Natural killer cell (primary cell): ENCODE data around the gene CPSF4L. TPM values are rescaled to one million over a fixed set of nuclear protein-coding genes. Genes with fewer than 3 reads are reported as not detected.

ENCODE experiments used
- ATAC-seq, 3 donors: fragments of 150-1000 bp in 2 of 3; fragments of 200-7000 bp in 1 of 3; cut with Tn5 transposase; 1 replicate in 1 of 3; 2 replicates in 2 of 3; pipeline ENCODE4 v1.10.0; 2021; ENCODE audit warnings: mild to moderate bottlenecking in 2 of 3, moderate library complexity in 2 of 3
- DNase-seq, 2 donors: peaks; one replicate each; pipeline versions ENCODE4 v3.0.0 to v3.0.0-alpha.2; 2013 to 2021; ENCODE audit warnings: mixed read lengths in 1 of 2
- H3K27ac ChIP-seq: one replicate; pipeline ENCODE4 v1.5.1; 2013; ENCODE audit warnings: mild to moderate bottlenecking, low read length
- H3K27me3 ChIP-seq: one replicate; pipeline ENCODE4 v1.6.1; 2013; ENCODE audit warnings: low read length; ENCODE audit not compliant: control insufficient read depth, insufficient read depth
- H3K36me3 ChIP-seq: one replicate; pipeline ENCODE4 v1.6.1; 2013; ENCODE audit warnings: low read length; ENCODE audit not compliant: control insufficient read depth, insufficient read depth
- H3K4me1 ChIP-seq: one replicate; pipeline ENCODE4 v1.6.1; 2013; ENCODE audit warnings: low read length; ENCODE audit not compliant: control insufficient read depth, insufficient read depth
- H3K4me3 ChIP-seq: one replicate; pipeline ENCODE4 v1.5.1; 2013; ENCODE audit warnings: low read length
- H3K9me3 ChIP-seq: one replicate; pipeline ENCODE4 v1.6.1; 2013; ENCODE audit warnings: low read length; ENCODE audit not compliant: control insufficient read depth, insufficient read depth
- H3K27ac Mint-ChIP-seq, 2 donors: one replicate each; pipeline ENCODE4 v1.8.0; 2022; ENCODE audit warnings: mild to moderate bottlenecking in 2 of 2, mixed read lengths in 2 of 2, moderate library complexity in 1 of 2
- H3K27me3 Mint-ChIP-seq, 2 donors: one replicate each; pipeline ENCODE4 v1.8.0; 2022; ENCODE audit warnings: low read depth in 2 of 2, mixed read lengths in 2 of 2
- H3K36me3 Mint-ChIP-seq: one replicate; pipeline ENCODE4 v1.8.0; 2022; ENCODE audit warnings: mixed read lengths
- H3K4me1 Mint-ChIP-seq, 2 donors: one replicate each; pipeline ENCODE4 v1.8.0; 2022; ENCODE audit warnings: mixed read lengths in 2 of 2
- H3K4me3 Mint-ChIP-seq: one replicate; pipeline ENCODE4 v1.8.0; 2022; ENCODE audit warnings: mild to moderate bottlenecking, moderate library complexity, mixed read lengths
- H3K9me3 Mint-ChIP-seq, 2 donors: one replicate each; pipeline ENCODE4 v1.8.0; 2022; ENCODE audit warnings: mixed read lengths in 2 of 2
- WGBS: methylation state at CpG from one replicate; pipeline ENCODE4 v1.1.7; 2013; ENCODE audit warnings: missing lambda C conversion rate; ENCODE audit not compliant: insufficient coverage; 5-methylcytosine and 5-hydroxymethylcytosine counted together
- intact Hi-C: fragments of 100-400 bp; cut with micrococcal nuclease; formaldehyde crosslinking; loops from one replicate; pipeline ENCODE4 v1.14.2; 2022
- total RNA-seq, 4 donors: library from RNA; stranded (reverse); fragments of 120-200 nt in 1 of 4; gene quantifications; one replicate each; pipeline versions ENCODE4 v1.2.3 to v1.2.4, GENCODE V29; 2013 to 2022
- TF ChIP-seq, protein P1 (sequence below): fragments of 200-600 bp; IDR thresholded peaks from one replicate; pipeline ENCODE4 v1.8.0; 2022; ENCODE audit warnings: antibody characterized with exemption

The CPSF4L gene
- total RNA-seq, 3 donors from 2014 or later (not counting 1 experiment from before 2014, with no cell fraction given): not detected

DNA sequence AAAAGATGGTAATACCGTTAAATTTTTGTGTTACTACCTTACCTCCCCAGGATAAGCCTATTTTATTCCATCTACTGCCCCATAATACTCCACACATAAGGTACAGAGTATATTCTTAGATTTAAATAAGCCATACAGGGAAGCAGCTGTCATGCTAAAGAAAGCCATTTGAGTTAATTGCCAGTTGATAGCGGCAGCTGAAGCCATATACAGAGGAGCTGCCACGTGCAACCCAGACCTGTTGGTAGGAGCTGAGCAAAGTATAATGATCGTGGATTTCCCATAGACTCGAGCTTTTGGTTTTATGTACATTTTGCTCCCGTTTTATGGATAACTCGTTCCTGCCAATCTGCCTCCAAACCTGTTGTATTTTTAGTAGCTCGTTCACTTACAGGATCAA, 12.0 kb downstream of the CPSF4L start:
- Histone ChIP-seq H3K36me3 (peaks cover 9% of the 10 kb centered on the region), H3K9me3 (no peaks in the 10 kb centered on the region), H3K4me3 (no peak overlapping the region), H3K4me1 (no peaks in the 10 kb centered on the region), H3K27ac (no peak overlapping the region), H3K27me3 (no peaks in the 10 kb centered on the region)
- TF ChIP-seq, protein P1, sequence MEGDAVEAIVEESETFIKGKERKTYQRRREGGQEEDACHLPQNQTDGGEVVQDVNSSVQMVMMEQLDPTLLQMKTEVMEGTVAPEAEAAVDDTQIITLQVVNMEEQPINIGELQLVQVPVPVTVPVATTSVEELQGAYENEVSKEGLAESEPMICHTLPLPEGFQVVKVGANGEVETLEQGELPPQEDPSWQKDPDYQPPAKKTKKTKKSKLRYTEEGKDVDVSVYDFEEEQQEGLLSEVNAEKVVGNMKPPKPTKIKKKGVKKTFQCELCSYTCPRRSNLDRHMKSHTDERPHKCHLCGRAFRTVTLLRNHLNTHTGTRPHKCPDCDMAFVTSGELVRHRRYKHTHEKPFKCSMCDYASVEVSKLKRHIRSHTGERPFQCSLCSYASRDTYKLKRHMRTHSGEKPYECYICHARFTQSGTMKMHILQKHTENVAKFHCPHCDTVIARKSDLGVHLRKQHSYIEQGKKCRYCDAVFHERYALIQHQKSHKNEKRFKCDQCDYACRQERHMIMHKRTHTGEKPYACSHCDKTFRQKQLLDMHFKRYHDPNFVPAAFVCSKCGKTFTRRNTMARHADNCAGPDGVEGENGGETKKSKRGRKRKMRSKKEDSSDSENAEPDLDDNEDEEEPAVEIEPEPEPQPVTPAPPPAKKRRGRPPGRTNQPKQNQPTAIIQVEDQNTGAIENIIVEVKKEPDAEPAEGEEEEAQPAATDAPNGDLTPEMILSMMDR: no peak
- Mint-ChIP-seq H3K27me3 (no peaks in the 10 kb centered on the region), H3K4me3 (no peak overlapping the region), H3K27ac (no peak overlapping the region), H3K36me3 (no peaks in the 10 kb centered on the region), H3K9me3 (no peaks in the 10 kb centered on the region), H3K4me1 (no peaks in the 10 kb centered on the region)
- intact Hi-C loops: no loop called here
- DNase-seq (no peak), ATAC-seq (no peak)
- WGBS: 96% methylated on average over 8 of the region's 8 CpGs

DNA sequence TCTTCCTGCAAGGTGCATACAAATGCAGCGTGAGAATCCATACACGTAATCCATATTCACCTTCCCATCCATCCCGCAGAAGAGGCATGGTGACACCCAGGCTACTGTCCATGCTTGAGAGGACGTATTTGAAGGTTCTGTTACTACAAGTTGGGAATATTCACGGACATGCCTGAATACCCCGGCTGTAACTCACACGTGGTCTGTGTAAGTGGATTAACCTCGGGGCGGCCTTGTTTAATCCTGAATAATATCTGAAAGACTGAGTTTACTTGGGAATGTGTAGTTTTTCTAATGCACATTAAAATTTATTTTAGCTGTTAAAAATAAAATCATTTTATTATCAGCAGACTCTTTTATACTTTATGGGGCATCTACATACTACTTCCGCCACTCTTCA, 13.1 kb downstream of the CPSF4L start:
- Histone ChIP-seq H3K27me3 (no peaks in the 10 kb centered on the region), H3K4me3 (no peak overlapping the region), H3K4me1 (no peaks in the 10 kb centered on the region), H3K9me3 (no peaks in the 10 kb centered on the region), H3K27ac (no peak overlapping the region), H3K36me3 (peaks cover 9% of the 10 kb centered on the region)
- H3K36me3 Mint-ChIP-seq: no peaks in the 10 kb centered on the region
- H3K4me3 Mint-ChIP-seq: no peak overlapping the region
- H3K27ac Mint-ChIP-seq: no peak overlapping the region
- WGBS: 98% methylated on average over 9 of the region's 10 CpGs
- H3K27me3 Mint-ChIP-seq: no peaks in the 10 kb centered on the region
- DNase-seq (no peak), ATAC-seq (no peak)
- H3K4me1 Mint-ChIP-seq: no peaks in the 10 kb centered on the region
- TF ChIP-seq, protein P1: no peak
- intact Hi-C loops: no loop called here
- no peaks in the 10 kb centered on the region for H3K9me3 Mint-ChIP-seq

DNA sequence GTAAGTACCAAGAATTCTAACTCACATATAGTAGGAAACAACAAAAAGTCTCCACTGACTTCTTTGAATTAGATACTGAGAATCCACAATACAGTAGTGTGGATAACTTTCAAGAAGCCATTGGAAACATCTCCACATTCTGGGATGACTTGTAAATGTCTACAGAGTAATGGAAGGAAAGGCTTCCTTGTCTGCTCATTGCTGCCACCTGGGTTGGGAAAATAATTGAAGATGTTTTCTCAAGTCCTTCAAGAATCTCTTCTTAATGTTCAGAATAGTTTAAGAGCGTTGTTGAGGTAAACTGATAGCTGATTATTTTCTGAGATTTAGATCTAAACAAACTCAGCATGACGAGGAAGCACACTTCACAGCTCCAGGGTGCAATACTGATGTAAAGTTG, 14.0 kb downstream of the CPSF4L start:
- H3K36me3 ChIP-seq: peaks cover 10% of the 10 kb centered on the region
- Mint-ChIP-seq H3K4me1 (no peaks in the 10 kb centered on the region), H3K36me3 (no peaks in the 10 kb centered on the region), H3K27ac (no peak overlapping the region), H3K9me3 (no peaks in the 10 kb centered on the region), H3K27me3 (no peaks in the 10 kb centered on the region), H3K4me3 (no peak overlapping the region)
- no peak for ATAC-seq
- DNase-seq: no peak
- H3K27ac ChIP-seq: no peak overlapping the region
- WGBS: 94% methylated on average over 2 of the region's 2 CpGs
- TF ChIP-seq, protein P1: no peak
- H3K27me3 ChIP-seq: no peaks in the 10 kb centered on the region
- intact Hi-C loops: no loop called here
- H3K9me3 ChIP-seq: no peaks in the 10 kb centered on the region
- H3K4me1 ChIP-seq: no peaks in the 10 kb centered on the region
- no peak overlapping the region for H3K4me3 ChIP-seq

DNA sequence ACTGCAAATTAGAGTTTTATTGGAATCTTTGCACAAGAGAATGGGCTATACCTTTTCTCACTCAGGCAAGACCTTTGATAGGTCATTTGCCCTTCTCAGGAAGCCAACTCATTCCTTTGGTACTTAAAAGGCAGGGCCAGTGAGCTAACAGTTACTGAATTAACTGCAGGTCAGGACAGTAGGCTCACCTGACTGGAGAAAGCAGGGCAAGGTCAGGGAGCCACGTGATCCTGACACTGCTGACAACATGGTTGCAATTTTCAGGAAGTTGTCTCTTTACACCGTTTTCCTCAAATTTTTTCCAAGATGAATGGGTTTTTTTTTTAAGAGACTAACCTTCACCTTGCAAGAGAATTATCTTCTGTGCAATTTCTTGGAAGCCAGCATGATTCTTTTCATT, 21.1 kb downstream of the CPSF4L start:
- TF ChIP-seq, protein P1: no peak
- H3K4me1 ChIP-seq: peaks cover 4% of the 10 kb centered on the region
- H3K36me3 Mint-ChIP-seq: peaks cover 9% of the 10 kb centered on the region
- H3K27me3 ChIP-seq: no peaks in the 10 kb centered on the region
- H3K9me3 Mint-ChIP-seq: no peaks in the 10 kb centered on the region
- ATAC-seq (no peak), DNase-seq (no peak)
- no peak overlapping the region for H3K4me3 Mint-ChIP-seq
- H3K4me3 ChIP-seq: no peak overlapping the region
- H3K36me3 ChIP-seq: peaks cover 26% of the 10 kb centered on the region
- H3K4me1 Mint-ChIP-seq: peaks cover 6 to 23% of the 10 kb centered on the region in 2 donors
- intact Hi-C loops: no loop called here
- H3K9me3 ChIP-seq: no peaks in the 10 kb centered on the region
- no peaks in the 10 kb centered on the region for H3K27me3 Mint-ChIP-seq
- no peak overlapping the region for H3K27ac ChIP-seq
- no peak overlapping the region for H3K27ac Mint-ChIP-seq
- WGBS: 83% methylated on average over 2 of the region's 2 CpGs
